Panc1 (cell line): Measurements from ENCODE around the gene WDR83. TPM values are rescaled to one million over a fixed set of nuclear protein-coding genes. Genes with fewer than 3 reads are reported as not detected.

Experiments used
- ATAC-seq: fragments of 200-7000 bp; cut with Tn5 transposase; 2 replicates; pipeline ENCODE4 v1.9.1; 2020; ENCODE audit warnings: mild to moderate bottlenecking, moderate library complexity
- BruUV-seq: library from RNA; stranded (reverse); fragments of 400-500 nt; replicated peaks from 2 replicates; lab custom pipeline; 2021; lab: Mats Ljungman, UMichigan
- CTCF ChIA-PET: fragments of 300-600 bp; sonication (Branson Sonifier 250); formaldehyde crosslinking; loops from one replicate; lab custom pipeline; 2022; ENCODE audit warnings: antibody characterized with exemption; lab: Charles Lee
- POLR2A ChIA-PET: fragments of 300-600 bp; sonication (Branson Sonifier 250); formaldehyde crosslinking; loops from one replicate; lab custom pipeline; 2022; ENCODE audit warnings: antibody characterized with exemption; lab: Charles Lee
- DNase-seq: peaks from one replicate; pipeline ENCODE4 v3.0.0-alpha.2; 2010; ENCODE audit warnings: low read depth, low spot score
- H3K27ac ChIP-seq: 2 replicates; pipeline ENCODE4 v1.5.1; 2011; ENCODE audit warnings: mild to moderate bottlenecking, low read length, inconsistent platforms
- H3K27me3 ChIP-seq: fragments of 200-500 bp; sonication (Bioruptor generic); 2 replicates; pipeline ENCODE4 v1.6.0; 2014; ENCODE audit warnings: low read length, inconsistent platforms; ENCODE audit not compliant: control insufficient read depth, insufficient read depth
- H3K36me3 ChIP-seq: fragments of 200-500 bp; sonication (Bioruptor generic); 2 replicates; pipeline ENCODE4 v1.5.1; 2014; ENCODE audit warnings: inconsistent platforms, mild to moderate bottlenecking, low read length, moderate library complexity; ENCODE audit not compliant: control insufficient read depth, insufficient read depth
- H3K4me1 ChIP-seq: 2 replicates; pipeline ENCODE4 v1.5.1; 2011; ENCODE audit warnings: inconsistent platforms, mild to moderate bottlenecking, low read length, moderate library complexity; ENCODE audit not compliant: control insufficient read depth, insufficient read depth
- H3K4me3 ChIP-seq, 2 experiments: 2 replicates each; pipeline ENCODE4 v1.5.1; 2011 to 2012; ENCODE audit warnings: low read depth in 2 of 2, low read length in 2 of 2, mild to moderate bottlenecking in 2 of 2, inconsistent platforms in 1 of 2, moderate library complexity in 1 of 2
- H3K9me3 ChIP-seq: fragments of 200-500 bp; sonication (Bioruptor generic); 2 replicates; pipeline ENCODE4 v1.5.1; 2014; ENCODE audit warnings: low read depth, mild to moderate bottlenecking, inconsistent platforms, low read length, moderate library complexity; ENCODE audit not compliant: control insufficient read depth, insufficient read depth
- POLR2AphosphoS5 ChIP-seq: IDR thresholded peaks from 2 replicates; pipeline ENCODE4 v1.6.1; 2012; ENCODE audit warnings: mild to moderate bottlenecking, low read depth, low read length, moderate library complexity
- REST ChIP-seq, 2 experiments: IDR thresholded peaks; 2 replicates each; pipeline ENCODE4 v1.6.1; 2011 to 2012; ENCODE audit warnings: low read depth in 2 of 2, control low read depth in 1 of 2, low read length in 1 of 2, mild to moderate bottlenecking in 1 of 2, moderate library complexity in 1 of 2; ENCODE audit not compliant: insufficient read depth in 1 of 2
- SIN3A ChIP-seq: IDR thresholded peaks from 2 replicates; pipeline ENCODE4 v1.6.1; 2012; ENCODE audit warnings: low read depth, mild to moderate bottlenecking, low read length, moderate library complexity, borderline replicate concordance; ENCODE audit not compliant: insufficient read depth
- TCF7L2 ChIP-seq: IDR thresholded peaks from 2 replicates; pipeline ENCODE4 v1.6.1; 2011; ENCODE audit warnings: mild to moderate bottlenecking, low read depth, low read length, inconsistent platforms
- in situ Hi-C: cut with HindIII; loops from 2 replicates; pipeline ENCODE4 v1.10.0; 2016; ENCODE audit warnings: low sequenced_read_pairs, low pct_unique_long_range_greater_than_20kb
- intact Hi-C: fragments of 100-400 bp; cut with micrococcal nuclease; formaldehyde crosslinking; loops from one replicate; pipeline ENCODE4 v1.10.0; 2022; ENCODE audit not compliant: unreplicated experiment
- total RNA-seq: library from RNA; stranded (reverse); gene quantifications from one replicate; pipeline ENCODE4 v1.2.1, GENCODE V29; 2021; ENCODE audit not compliant: unreplicated experiment
- TF ChIP-seq, protein P1 (sequence below): fragments of 450-650 bp; IDR thresholded peaks from 2 replicates; pipeline ENCODE4 v1.5.1; 2017; ENCODE audit warnings: mild to moderate bottlenecking

WDR83 gene
- total RNA-seq, 1 experiment from 2014 or later = 10.8 TPM

- Histone ChIP-seq H3K27me3 (no peaks in the 10 kb centered on the region), H3K27ac (no peak overlapping the region), H3K9me3 (no peaks in the 10 kb centered on the region), H3K36me3 (peaks cover 10% of the 10 kb centered on the region), H3K4me3 (no peak overlapping the region), H3K4me1 (no peaks in the 10 kb centered on the region)
- intact Hi-C loops (no loop called here), in situ Hi-C loops (no loop called here)
- POLR2A ChIA-PET = no interaction called here
- CTCF ChIA-PET = no interaction called here
- TF ChIP-seq REST (IDR thresholded peaks at IDR 0.05; ENCODE audit: insufficient read depth in 1 of 2, low read depth in 2 of 2, low read length in 1 of 2) (no peak), SIN3A (no peak), POLR2AphosphoS5 (no peak), TCF7L2 (no peak)
- TF ChIP-seq, protein P1, sequence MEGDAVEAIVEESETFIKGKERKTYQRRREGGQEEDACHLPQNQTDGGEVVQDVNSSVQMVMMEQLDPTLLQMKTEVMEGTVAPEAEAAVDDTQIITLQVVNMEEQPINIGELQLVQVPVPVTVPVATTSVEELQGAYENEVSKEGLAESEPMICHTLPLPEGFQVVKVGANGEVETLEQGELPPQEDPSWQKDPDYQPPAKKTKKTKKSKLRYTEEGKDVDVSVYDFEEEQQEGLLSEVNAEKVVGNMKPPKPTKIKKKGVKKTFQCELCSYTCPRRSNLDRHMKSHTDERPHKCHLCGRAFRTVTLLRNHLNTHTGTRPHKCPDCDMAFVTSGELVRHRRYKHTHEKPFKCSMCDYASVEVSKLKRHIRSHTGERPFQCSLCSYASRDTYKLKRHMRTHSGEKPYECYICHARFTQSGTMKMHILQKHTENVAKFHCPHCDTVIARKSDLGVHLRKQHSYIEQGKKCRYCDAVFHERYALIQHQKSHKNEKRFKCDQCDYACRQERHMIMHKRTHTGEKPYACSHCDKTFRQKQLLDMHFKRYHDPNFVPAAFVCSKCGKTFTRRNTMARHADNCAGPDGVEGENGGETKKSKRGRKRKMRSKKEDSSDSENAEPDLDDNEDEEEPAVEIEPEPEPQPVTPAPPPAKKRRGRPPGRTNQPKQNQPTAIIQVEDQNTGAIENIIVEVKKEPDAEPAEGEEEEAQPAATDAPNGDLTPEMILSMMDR = no peak
- DNase-seq = no peak
- ATAC-seq = no peak; the same call in 1 of the 2 replicates
- no TSS peak for BruUV-seq
Observed at GRCh38 chr19:12706332-12706718, 39.7 kb downstream of the WDR83 start.

- BruUV-seq = no TSS peak
- no peak for ATAC-seq
- in situ Hi-C loops = no loop called here
- ChIA-PET CTCF (interaction anchor here (0.9 kb wide), 1 partner anchor 16 kb away, joined by 5 read pairs; no protein-coding TSS in a partner anchor), POLR2A (no interaction called here)
- DNase-seq = no peak
- Histone ChIP-seq H3K9me3 (no peaks in the 10 kb centered on the region), H3K36me3 (peaks cover 8% of the 10 kb centered on the region), H3K4me1 (no peaks in the 10 kb centered on the region), H3K27me3 (no peaks in the 10 kb centered on the region), H3K4me3 (no peak overlapping the region), H3K27ac (no peak overlapping the region)
- TF ChIP-seq TCF7L2 = no peak
- TF ChIP-seq POLR2AphosphoS5 = no peak
- TF ChIP-seq SIN3A = no peak
- TF ChIP-seq, protein P1 = no peak
- no peak for TF ChIP-seq REST (IDR thresholded peaks at IDR 0.05; ENCODE audit: insufficient read depth in 1 of 2, low read depth in 2 of 2, low read length in 1 of 2)
- intact Hi-C loops = no loop called here
Observed at GRCh38 chr19:12708641-12709040, 42.0 kb downstream of the WDR83 start.
